H9 (cell line): ENCODE data around the gene AKR1C2. TPM values are rescaled to one million over a fixed set of nuclear protein-coding genes. Genes with fewer than 3 reads are reported as not detected.
"Not testable (repeated sequence)": the region's sequence is repeated elsewhere in the genome, so short reads cannot be mapped to it uniquely, and the experiment has no call there.

Experiments used
- DNase-seq: peaks from one replicate; pipeline ENCODE4 v3.0.0-alpha.2; 2017
- H2AFZ ChIP-seq: one replicate; pipeline ENCODE4 v1.6.1; 2013; ENCODE audit warnings: mild to moderate bottlenecking, low read length, control low read depth, moderate library complexity
- H2AK5ac ChIP-seq: 2 replicates; pipeline ENCODE4 v1.6.1; 2013; ENCODE audit warnings: low read length, control low read depth, mixed read lengths; ENCODE audit not compliant: insufficient read length
- H2BK120ac ChIP-seq: one replicate; pipeline ENCODE4 v1.6.1; 2013; ENCODE audit warnings: low read depth, mild to moderate bottlenecking, low read length, control low read depth, inconsistent platforms; ENCODE audit not compliant: poor library complexity, severe bottlenecking
- H2BK12ac ChIP-seq: 2 replicates; pipeline ENCODE4 v1.6.1; 2013; ENCODE audit warnings: low read length, control low read depth, mixed read lengths, low read depth; ENCODE audit not compliant: insufficient read length
- H2BK15ac ChIP-seq: 2 replicates; pipeline ENCODE4 v1.6.1; 2013; ENCODE audit warnings: low read depth, low read length, control low read depth
- H2BK20ac ChIP-seq: one replicate; pipeline ENCODE4 v1.6.1; 2013; ENCODE audit warnings: low read depth, mild to moderate bottlenecking, low read length, control low read depth, inconsistent platforms; ENCODE audit not compliant: poor library complexity, severe bottlenecking
- H2BK5ac ChIP-seq: 2 replicates; pipeline ENCODE4 v1.6.1; 2013; ENCODE audit warnings: low read length, control low read depth, mixed read lengths; ENCODE audit not compliant: insufficient read length
- H3K14ac ChIP-seq: 2 replicates; pipeline ENCODE4 v1.6.1; 2013; ENCODE audit warnings: low read length, control low read depth; ENCODE audit not compliant: insufficient read depth
- H3K18ac ChIP-seq: 2 replicates; pipeline ENCODE4 v1.6.1; 2013; ENCODE audit warnings: low read depth, mild to moderate bottlenecking, mixed read lengths, low read length, control low read depth; ENCODE audit not compliant: insufficient read length
- H3K23ac ChIP-seq: 2 replicates; pipeline ENCODE4 v1.6.1; 2013; ENCODE audit warnings: low read length, control low read depth, mixed read lengths, low read depth; ENCODE audit not compliant: insufficient read length
- H3K23me2 ChIP-seq: 2 replicates; pipeline ENCODE4 v1.6.1; 2013; ENCODE audit warnings: low read depth, mild to moderate bottlenecking, mixed read lengths, low read length, control low read depth; ENCODE audit not compliant: insufficient read length, poor library complexity, severe bottlenecking
- H3K27ac ChIP-seq: 2 replicates; pipeline ENCODE4 v1.5.1; 2013; ENCODE audit warnings: low read length, control low read depth, mixed read lengths, low read depth; ENCODE audit not compliant: insufficient read length
- H3K27me3 ChIP-seq: 2 replicates; pipeline ENCODE4 v1.6.1; 2013; ENCODE audit warnings: low read length, control low read depth, inconsistent platforms; ENCODE audit not compliant: insufficient read depth
- H3K4ac ChIP-seq: 2 replicates; pipeline ENCODE4 v1.6.1; 2013; ENCODE audit warnings: low read depth, mild to moderate bottlenecking, control low read depth, inconsistent platforms, low read length, moderate library complexity
- H3K4me1 ChIP-seq: 2 replicates; pipeline ENCODE4 v1.6.1; 2013; ENCODE audit warnings: low read length, control low read depth, inconsistent platforms; ENCODE audit not compliant: insufficient read depth
- H3K4me2 ChIP-seq: 2 replicates; pipeline ENCODE4 v1.6.1; 2013; ENCODE audit warnings: low read length, control low read depth, mixed read lengths; ENCODE audit not compliant: insufficient read length, insufficient read depth
- H3K56ac ChIP-seq: 2 replicates; pipeline ENCODE4 v1.6.1; 2013; ENCODE audit warnings: low read depth, mild to moderate bottlenecking, mixed read lengths, low read length, control low read depth; ENCODE audit not compliant: insufficient read length
- H3K79me1 ChIP-seq: 2 replicates; pipeline ENCODE4 v1.6.1; 2013; ENCODE audit warnings: low read depth, mild to moderate bottlenecking, moderate library complexity, low read length, control low read depth, inconsistent platforms; ENCODE audit not compliant: insufficient read depth, poor library complexity, severe bottlenecking
- H3K79me2 ChIP-seq: 2 replicates; pipeline ENCODE4 v1.6.1; 2013; ENCODE audit warnings: low read length, control low read depth, inconsistent platforms; ENCODE audit not compliant: insufficient read depth
- H3K9ac ChIP-seq: 2 replicates; pipeline ENCODE4 v1.6.1; 2013; ENCODE audit warnings: low read length, control low read depth, mixed read lengths; ENCODE audit not compliant: insufficient read length; ENCODE audit errors: extremely low read depth
- H3K9me3 ChIP-seq: one replicate; pipeline ENCODE4 v1.6.1; 2013; ENCODE audit warnings: low read depth, low read length, inconsistent platforms; ENCODE audit not compliant: control insufficient read depth
- H3T11ph ChIP-seq: one replicate; pipeline ENCODE4 v1.6.1; 2013; ENCODE audit warnings: mild to moderate bottlenecking, low read length, control low read depth, inconsistent platforms
- H4K20me1 ChIP-seq: one replicate; pipeline ENCODE4 v1.6.1; 2013; ENCODE audit not compliant: control insufficient read depth, insufficient read length, insufficient read depth
- H4K5ac ChIP-seq: 2 replicates; pipeline ENCODE4 v1.6.1; 2013; ENCODE audit warnings: low read depth, mild to moderate bottlenecking, mixed read lengths, low read length, control low read depth; ENCODE audit not compliant: insufficient read length
- H4K8ac ChIP-seq: replicated peaks from 2 replicates; pipeline ENCODE4 v1.6.1; 2013; ENCODE audit warnings: low read length, control low read depth, mixed read lengths, low read depth; ENCODE audit not compliant: insufficient read length
- H4K91ac ChIP-seq: 2 replicates; pipeline ENCODE4 v1.6.1; 2013; ENCODE audit warnings: low read depth, mild to moderate bottlenecking, moderate library complexity, mixed read lengths, low read length, control low read depth; ENCODE audit not compliant: insufficient read length
- H3K27ac Mint-ChIP-seq, 3 experiments: 2 replicates in 2 of 3; 3 replicates in 1 of 3; pipeline ENCODE4 v1.8.0; 2020 to 2021; ENCODE audit warnings: mixed read lengths in 3 of 3, mild to moderate bottlenecking in 1 of 3, moderate library complexity in 1 of 3
- H3K27me3 Mint-ChIP-seq: 2 replicates; pipeline ENCODE4 v1.8.0; 2021; ENCODE audit warnings: low read depth, mild to moderate bottlenecking, moderate library complexity, mixed read lengths
- H3K36me3 Mint-ChIP-seq, 3 experiments: 2 replicates in 2 of 3; 3 replicates in 1 of 3; pipeline ENCODE4 v1.8.0; 2020 to 2021; ENCODE audit warnings: low read depth in 3 of 3, mixed read lengths in 3 of 3; ENCODE audit not compliant: insufficient read depth in 1 of 3
- H3K4me1 Mint-ChIP-seq, 2 experiments: 2 replicates each; pipeline ENCODE4 v1.8.0; 2020; ENCODE audit warnings: mixed read lengths in 2 of 2
- H3K4me3 Mint-ChIP-seq, 2 experiments: 2 replicates in 1 of 2; 3 replicates in 1 of 2; pipeline ENCODE4 v1.8.0; 2020 to 2021; ENCODE audit warnings: mild to moderate bottlenecking in 2 of 2, mixed read lengths in 2 of 2, moderate library complexity in 1 of 2
- H3K9me3 Mint-ChIP-seq, 2 experiments: 2 replicates in 1 of 2; 3 replicates in 1 of 2; pipeline ENCODE4 v1.8.0; 2020; ENCODE audit warnings: mild to moderate bottlenecking in 2 of 2, mixed read lengths in 2 of 2, moderate library complexity in 1 of 2
- WGBS: extraction: QIAGEN DNeasy Blood & Tissue Kit; methylation state at CpG from one replicate; pipeline ENCODE4 v1.1.7; 2013; ENCODE audit warnings: missing lambda C conversion rate, low lambda C conversion rate, mixed read lengths; ENCODE audit not compliant: insufficient read length; ENCODE audit errors: extremely low coverage; 5-methylcytosine and 5-hydroxymethylcytosine counted together
- total RNA-seq: library from RNA; stranded (reverse); gene quantifications from 2 replicates; pipeline ENCODE4 v1.2.1, GENCODE V29; 2021

AKR1C2 gene
- total RNA-seq, 1 experiment from 2014 or later = 0.74 TPM

GRCh38 chr10:5019770-5020612, 16.3 kb upstream of the AKR1C2 start:
- H2BK20ac ChIP-seq, H3K9ac ChIP-seq, H3K4me1 ChIP-seq, H3K4ac ChIP-seq, H4K5ac ChIP-seq, H3K27me3 ChIP-seq, DNase-seq, H2AK5ac ChIP-seq, H4K8ac ChIP-seq, H2BK15ac ChIP-seq, H3K18ac ChIP-seq, H3T11ph ChIP-seq, H2BK120ac ChIP-seq, H3K23ac ChIP-seq, H3K23me2 ChIP-seq, H3K14ac ChIP-seq, H3K79me1 ChIP-seq, H4K20me1 ChIP-seq, H3K27ac Mint-ChIP-seq, H4K91ac ChIP-seq, H3K56ac ChIP-seq, H2BK12ac ChIP-seq, H2BK5ac ChIP-seq, H2AFZ ChIP-seq, H3K27me3 Mint-ChIP-seq, H3K9me3 ChIP-seq, H3K4me3 Mint-ChIP-seq, H3K27ac ChIP-seq, H3K4me2 ChIP-seq, H3K79me2 ChIP-seq, H3K36me3 Mint-ChIP-seq: not testable (repeated sequence)
- WGBS = no CpG with 5 or more reads among the region's 6 CpGs
- Mint-ChIP-seq H3K9me3 (peaks cover 5 to 45% of the 10 kb centered on the region in 2 experiments), H3K4me1 (peaks cover 13 to 18% of the 10 kb centered on the region in 2 experiments)

GRCh38 chr10:5018671-5019277, 15.1 kb upstream of the AKR1C2 start:
- Mint-ChIP-seq H3K9me3 (peaks cover 5 to 37% of the 10 kb centered on the region in 2 experiments), H3K4me1 (peaks cover 13 to 18% of the 10 kb centered on the region in 2 experiments)
- H3K4me3 Mint-ChIP-seq, H2AK5ac ChIP-seq, H3K23me2 ChIP-seq, H2BK15ac ChIP-seq, H3K79me2 ChIP-seq, H3K27me3 ChIP-seq, H2AFZ ChIP-seq, H3K4me1 ChIP-seq, H3K27me3 Mint-ChIP-seq, H3K27ac Mint-ChIP-seq, H3K4me2 ChIP-seq, H4K5ac ChIP-seq, H2BK20ac ChIP-seq, H3K27ac ChIP-seq, H3K18ac ChIP-seq, H4K20me1 ChIP-seq, H2BK5ac ChIP-seq, DNase-seq, H3K9me3 ChIP-seq, H3K9ac ChIP-seq, H2BK12ac ChIP-seq, H3K4ac ChIP-seq, H3K14ac ChIP-seq, H3K79me1 ChIP-seq, H4K91ac ChIP-seq, H3T11ph ChIP-seq, H4K8ac ChIP-seq, H3K23ac ChIP-seq, H3K36me3 Mint-ChIP-seq, H3K56ac ChIP-seq, H2BK120ac ChIP-seq: not testable (repeated sequence)
- WGBS = no CpG with 5 or more reads among the region's 3 CpGs
